Panc1 (cell line): Measurements from ENCODE around the gene GABARAP. TPM values are rescaled to one million over a fixed set of nuclear protein-coding genes. Genes with fewer than 3 reads are reported as not detected.
A peak's percentile ranks its signal among the peaks of the same experiment; 100 is the strongest.

Experiments used
- ATAC-seq: fragments of 200-7000 bp; cut with Tn5 transposase; 2 replicates; pipeline ENCODE4 v1.9.1; 2020; ENCODE audit warnings: mild to moderate bottlenecking, moderate library complexity
- BruUV-seq: library from RNA; stranded (reverse); fragments of 400-500 nt; replicated peaks from 2 replicates; lab custom pipeline; 2021; lab: Mats Ljungman, UMichigan
- CTCF ChIA-PET: fragments of 300-600 bp; sonication (Branson Sonifier 250); formaldehyde crosslinking; loops from one replicate; lab custom pipeline; 2022; ENCODE audit warnings: antibody characterized with exemption; lab: Charles Lee
- POLR2A ChIA-PET: fragments of 300-600 bp; sonication (Branson Sonifier 250); formaldehyde crosslinking; loops from one replicate; lab custom pipeline; 2022; ENCODE audit warnings: antibody characterized with exemption; lab: Charles Lee
- DNase-seq: peaks from one replicate; pipeline ENCODE4 v3.0.0-alpha.2; 2010; ENCODE audit warnings: low read depth, low spot score
- H3K27ac ChIP-seq: 2 replicates; pipeline ENCODE4 v1.5.1; 2011; ENCODE audit warnings: mild to moderate bottlenecking, low read length, inconsistent platforms
- H3K27me3 ChIP-seq: fragments of 200-500 bp; sonication (Bioruptor generic); 2 replicates; pipeline ENCODE4 v1.6.0; 2014; ENCODE audit warnings: low read length, inconsistent platforms; ENCODE audit not compliant: control insufficient read depth, insufficient read depth
- H3K36me3 ChIP-seq: fragments of 200-500 bp; sonication (Bioruptor generic); 2 replicates; pipeline ENCODE4 v1.5.1; 2014; ENCODE audit warnings: inconsistent platforms, mild to moderate bottlenecking, low read length, moderate library complexity; ENCODE audit not compliant: control insufficient read depth, insufficient read depth
- H3K4me1 ChIP-seq: 2 replicates; pipeline ENCODE4 v1.5.1; 2011; ENCODE audit warnings: inconsistent platforms, mild to moderate bottlenecking, low read length, moderate library complexity; ENCODE audit not compliant: control insufficient read depth, insufficient read depth
- H3K4me3 ChIP-seq, 2 experiments: 2 replicates each; pipeline ENCODE4 v1.5.1; 2011 to 2012; ENCODE audit warnings: low read depth in 2 of 2, low read length in 2 of 2, mild to moderate bottlenecking in 2 of 2, inconsistent platforms in 1 of 2, moderate library complexity in 1 of 2
- H3K9me3 ChIP-seq: fragments of 200-500 bp; sonication (Bioruptor generic); 2 replicates; pipeline ENCODE4 v1.5.1; 2014; ENCODE audit warnings: low read depth, mild to moderate bottlenecking, inconsistent platforms, low read length, moderate library complexity; ENCODE audit not compliant: control insufficient read depth, insufficient read depth
- CTCF ChIP-seq: fragments of 450-650 bp; IDR thresholded peaks from 2 replicates; pipeline ENCODE4 v1.5.1; 2017; ENCODE audit warnings: mild to moderate bottlenecking
- POLR2AphosphoS5 ChIP-seq: IDR thresholded peaks from 2 replicates; pipeline ENCODE4 v1.6.1; 2012; ENCODE audit warnings: mild to moderate bottlenecking, low read depth, low read length, moderate library complexity
- SIN3A ChIP-seq: IDR thresholded peaks from 2 replicates; pipeline ENCODE4 v1.6.1; 2012; ENCODE audit warnings: low read depth, mild to moderate bottlenecking, low read length, moderate library complexity, borderline replicate concordance; ENCODE audit not compliant: insufficient read depth
- TCF7L2 ChIP-seq: IDR thresholded peaks from 2 replicates; pipeline ENCODE4 v1.6.1; 2011; ENCODE audit warnings: mild to moderate bottlenecking, low read depth, low read length, inconsistent platforms
- in situ Hi-C: cut with HindIII; loops from 2 replicates; pipeline ENCODE4 v1.10.0; 2016; ENCODE audit warnings: low sequenced_read_pairs, low pct_unique_long_range_greater_than_20kb
- intact Hi-C: fragments of 100-400 bp; cut with micrococcal nuclease; formaldehyde crosslinking; loops from one replicate; pipeline ENCODE4 v1.10.0; 2022; ENCODE audit not compliant: unreplicated experiment
- total RNA-seq: library from RNA; stranded (reverse); gene quantifications from one replicate; pipeline ENCODE4 v1.2.1, GENCODE V29; 2021; ENCODE audit not compliant: unreplicated experiment
- TF ChIP-seq, protein P1 (sequence below), 2 experiments: IDR thresholded peaks; 2 replicates each; pipeline ENCODE4 v1.6.1; 2011 to 2012; ENCODE audit warnings: low read depth in 2 of 2, control low read depth in 1 of 2, low read length in 1 of 2, mild to moderate bottlenecking in 1 of 2, moderate library complexity in 1 of 2; ENCODE audit not compliant: insufficient read depth in 1 of 2

Gene GABARAP
- total RNA-seq, 1 experiment from 2014 or later = 289 TPM

GRCh38 chr17:7225711-7226331 lies 16.4 kb downstream of the GABARAP start:
- Histone ChIP-seq H3K36me3 (no peaks in the 10 kb centered on the region; the same call in 1 of the 2 replicates), H3K9me3 (no peaks in the 10 kb centered on the region), H3K4me1 (peaks cover 45% of the 10 kb centered on the region), H3K27me3 (no peaks in the 10 kb centered on the region), H3K4me3 (no peak overlapping the region), H3K27ac (peak overlapping the region; percentile 75; the same call in 1 of the 2 replicates)
- ChIA-PET POLR2A (no interaction called here), CTCF (no interaction called here)
- intact Hi-C loops = no loop called here
- ATAC-seq (0 out of 2 replicates have a peak, but pooled peaks have one; percentile 26), DNase-seq (no peak)
- BruUV-seq = no TSS peak
- in situ Hi-C loops = no loop called here
- TF ChIP-seq SIN3A = no peak
- TF ChIP-seq CTCF = no peak
- TF ChIP-seq, protein P1, sequence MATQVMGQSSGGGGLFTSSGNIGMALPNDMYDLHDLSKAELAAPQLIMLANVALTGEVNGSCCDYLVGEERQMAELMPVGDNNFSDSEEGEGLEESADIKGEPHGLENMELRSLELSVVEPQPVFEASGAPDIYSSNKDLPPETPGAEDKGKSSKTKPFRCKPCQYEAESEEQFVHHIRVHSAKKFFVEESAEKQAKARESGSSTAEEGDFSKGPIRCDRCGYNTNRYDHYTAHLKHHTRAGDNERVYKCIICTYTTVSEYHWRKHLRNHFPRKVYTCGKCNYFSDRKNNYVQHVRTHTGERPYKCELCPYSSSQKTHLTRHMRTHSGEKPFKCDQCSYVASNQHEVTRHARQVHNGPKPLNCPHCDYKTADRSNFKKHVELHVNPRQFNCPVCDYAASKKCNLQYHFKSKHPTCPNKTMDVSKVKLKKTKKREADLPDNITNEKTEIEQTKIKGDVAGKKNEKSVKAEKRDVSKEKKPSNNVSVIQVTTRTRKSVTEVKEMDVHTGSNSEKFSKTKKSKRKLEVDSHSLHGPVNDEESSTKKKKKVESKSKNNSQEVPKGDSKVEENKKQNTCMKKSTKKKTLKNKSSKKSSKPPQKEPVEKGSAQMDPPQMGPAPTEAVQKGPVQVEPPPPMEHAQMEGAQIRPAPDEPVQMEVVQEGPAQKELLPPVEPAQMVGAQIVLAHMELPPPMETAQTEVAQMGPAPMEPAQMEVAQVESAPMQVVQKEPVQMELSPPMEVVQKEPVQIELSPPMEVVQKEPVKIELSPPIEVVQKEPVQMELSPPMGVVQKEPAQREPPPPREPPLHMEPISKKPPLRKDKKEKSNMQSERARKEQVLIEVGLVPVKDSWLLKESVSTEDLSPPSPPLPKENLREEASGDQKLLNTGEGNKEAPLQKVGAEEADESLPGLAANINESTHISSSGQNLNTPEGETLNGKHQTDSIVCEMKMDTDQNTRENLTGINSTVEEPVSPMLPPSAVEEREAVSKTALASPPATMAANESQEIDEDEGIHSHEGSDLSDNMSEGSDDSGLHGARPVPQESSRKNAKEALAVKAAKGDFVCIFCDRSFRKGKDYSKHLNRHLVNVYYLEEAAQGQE (IDR thresholded peaks at IDR 0.05; ENCODE audit: insufficient read depth in 1 of 2, low read depth in 2 of 2, low read length in 1 of 2) = no peak
- TF ChIP-seq POLR2AphosphoS5 = no peak
- TF ChIP-seq TCF7L2 = no peak

GRCh38 chr17:7224661-7225111 lies 17.6 kb downstream of the GABARAP start:
- ATAC-seq (peak; percentile 2; the same call in 1 of the 2 replicates), DNase-seq (no peak)
- peak overlapping the region; percentile 75 for H3K27ac ChIP-seq
- CTCF ChIA-PET = no interaction called here
- POLR2A ChIA-PET = no interaction called here
- no peaks in the 10 kb centered on the region for H3K9me3 ChIP-seq
- H3K27me3 ChIP-seq = no peaks in the 10 kb centered on the region
- TF ChIP-seq POLR2AphosphoS5 (no peak), TCF7L2 (no peak), CTCF (no peak), SIN3A (no peak)
- TF ChIP-seq, protein P1 (IDR thresholded peaks at IDR 0.05; ENCODE audit: insufficient read depth in 1 of 2, low read depth in 2 of 2, low read length in 1 of 2) = no peak
- peaks cover 45% of the 10 kb centered on the region for H3K4me1 ChIP-seq
- H3K36me3 ChIP-seq = peaks cover 5% of the 10 kb centered on the region; the same call in 1 of the 2 replicates
- in situ Hi-C loops = no loop called here
- intact Hi-C loops = no loop called here
- no TSS peak for BruUV-seq
- no peak overlapping the region for H3K4me3 ChIP-seq
